HG02970 (cell line): Measurements from ENCODE around the gene GGN.

Experiments used
- ATAC-seq: cut with Tn5 transposase; IDR thresholded peaks from one replicate; pipeline ENCODE4 v1.9.1; 2021; ENCODE audit warnings: mild to moderate bottlenecking, moderate library complexity, moderate number of reproducible peaks; ENCODE audit not compliant: unreplicated experiment, low FRiP score

The GGN gene

DNA sequence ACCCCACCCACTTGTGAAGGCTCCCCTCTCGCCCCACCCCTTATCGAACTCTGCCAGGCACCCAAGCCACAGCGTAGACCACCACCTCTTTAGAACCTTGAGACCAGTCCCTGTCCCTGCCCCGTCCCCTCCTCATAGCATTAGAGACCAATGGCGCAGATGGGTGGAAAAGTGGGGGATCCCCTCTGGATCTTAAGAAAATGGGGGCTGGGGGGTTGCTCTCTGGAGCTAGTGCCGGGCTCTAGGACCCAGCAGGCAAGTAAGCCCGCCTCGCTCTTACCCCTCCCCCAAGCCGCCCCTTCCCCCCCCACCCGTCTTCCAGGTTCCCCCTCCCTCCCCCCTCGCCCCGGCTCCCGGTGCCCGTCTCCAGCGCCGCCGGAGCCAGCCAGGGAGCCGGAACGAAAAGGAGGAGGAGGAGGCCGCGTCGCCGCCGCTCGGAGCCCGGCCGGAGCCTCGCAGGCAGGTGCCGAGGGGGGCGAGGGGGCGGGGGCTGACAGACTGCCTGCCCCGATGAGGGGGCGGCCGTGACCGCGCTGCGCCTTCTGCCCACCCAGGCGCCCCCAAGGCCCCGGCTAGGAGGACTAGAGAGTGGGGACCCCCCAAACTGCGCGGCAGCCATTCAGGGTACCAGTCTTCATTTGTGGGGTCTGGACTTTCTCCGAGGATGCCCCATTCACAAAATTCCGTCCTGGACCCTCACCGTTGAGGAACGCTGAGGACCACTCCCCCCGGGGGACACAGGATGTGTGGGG lies 691 bp upstream of the GGN start, which contains the start of gene SPRED3:
TSS of gene SPRED3 (plus strand) at position 349 of the 752 bp plus-strand sequence. CDS start 1,606 bp downstream, outside the sequence.
- ATAC-seq = no peak

DNA sequence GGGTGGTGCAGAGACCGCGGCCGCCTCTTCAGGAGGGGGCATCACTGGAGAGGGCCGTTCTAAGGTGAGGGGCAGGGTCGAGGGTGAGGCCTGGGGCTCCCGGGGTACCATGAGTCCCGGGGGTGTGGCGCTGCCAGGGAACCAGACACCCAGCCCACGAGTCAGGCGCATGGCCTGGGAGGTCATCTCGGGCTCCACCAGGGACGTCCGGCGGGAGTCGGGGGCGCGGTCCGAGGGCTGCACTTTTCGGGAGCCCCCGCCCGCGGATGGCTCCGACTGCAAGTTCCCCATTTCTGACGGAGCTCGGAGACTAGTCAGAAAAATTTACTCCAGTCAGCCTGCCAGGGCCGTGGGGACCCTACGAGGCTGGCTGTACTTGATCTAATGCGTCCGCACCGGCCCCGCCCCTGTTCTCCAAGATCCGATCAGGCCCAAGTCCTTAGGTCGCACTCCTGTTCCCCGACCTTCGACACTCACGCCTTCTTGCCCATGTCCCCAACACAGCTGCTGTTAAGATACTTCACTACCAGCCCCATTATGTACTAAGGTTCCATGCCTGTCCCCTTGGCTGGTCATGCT lies 774 bp downstream of the GGN start:
- ATAC-seq = no peak

DNA sequence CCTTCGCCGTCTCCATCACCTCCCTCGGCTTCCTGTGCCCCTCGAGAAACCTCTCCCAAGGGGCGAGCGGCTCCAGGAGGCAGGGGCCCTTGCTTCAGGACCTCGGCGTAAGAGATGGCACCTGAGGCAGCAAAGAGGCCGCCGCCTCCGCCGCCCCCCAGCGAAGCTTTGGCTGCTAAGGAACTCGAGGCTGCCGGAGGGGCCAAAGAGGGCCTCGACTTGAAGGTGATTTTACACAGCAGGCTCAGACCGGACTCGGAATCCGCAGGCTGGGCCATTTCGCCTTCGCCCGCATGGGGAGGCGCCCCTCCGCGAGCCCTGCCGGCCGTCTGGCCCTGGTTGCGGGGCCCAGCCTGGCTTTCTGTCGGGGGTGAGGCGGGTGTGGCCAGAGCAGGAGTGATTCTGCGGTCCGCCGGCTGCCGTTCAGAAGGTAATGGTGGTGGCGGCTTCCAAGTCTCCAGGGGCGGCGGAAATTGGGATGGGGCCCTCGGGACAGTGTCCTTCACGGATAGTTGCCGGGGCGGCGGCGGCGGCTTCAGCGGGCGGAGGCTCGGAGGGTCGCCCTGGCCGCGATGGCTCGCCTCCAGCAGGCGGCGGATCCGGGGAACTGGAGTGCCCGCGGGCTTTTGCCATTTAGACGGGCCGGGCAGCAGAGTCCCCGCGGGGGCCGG lies 1.4 kb downstream of the GGN start:
- no peak for ATAC-seq

DNA sequence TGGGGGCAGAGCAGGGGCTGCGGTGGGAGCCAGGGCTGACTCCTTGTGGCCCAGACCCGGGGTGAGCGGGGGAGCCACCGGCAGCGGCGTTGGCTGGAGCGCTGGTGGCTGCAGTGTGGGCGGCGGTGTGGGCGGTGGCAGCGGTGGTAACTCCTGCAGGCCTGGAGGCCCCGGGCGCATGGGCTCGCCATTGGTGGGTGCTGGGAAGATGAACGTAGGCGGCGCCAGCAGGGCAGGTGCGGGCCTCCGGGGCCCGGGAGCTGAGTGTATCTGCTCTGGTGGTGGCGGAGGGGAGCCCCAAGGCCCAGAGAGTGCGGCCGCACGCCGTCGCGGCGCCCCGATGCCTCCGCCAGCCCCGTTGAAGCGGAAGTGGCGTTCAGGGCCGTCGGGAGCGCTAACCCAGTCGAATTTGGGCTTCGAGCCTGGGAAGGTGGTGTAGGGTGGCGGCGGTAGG lies 2.0 kb downstream of the GGN start:
- ATAC-seq = no peak

DNA sequence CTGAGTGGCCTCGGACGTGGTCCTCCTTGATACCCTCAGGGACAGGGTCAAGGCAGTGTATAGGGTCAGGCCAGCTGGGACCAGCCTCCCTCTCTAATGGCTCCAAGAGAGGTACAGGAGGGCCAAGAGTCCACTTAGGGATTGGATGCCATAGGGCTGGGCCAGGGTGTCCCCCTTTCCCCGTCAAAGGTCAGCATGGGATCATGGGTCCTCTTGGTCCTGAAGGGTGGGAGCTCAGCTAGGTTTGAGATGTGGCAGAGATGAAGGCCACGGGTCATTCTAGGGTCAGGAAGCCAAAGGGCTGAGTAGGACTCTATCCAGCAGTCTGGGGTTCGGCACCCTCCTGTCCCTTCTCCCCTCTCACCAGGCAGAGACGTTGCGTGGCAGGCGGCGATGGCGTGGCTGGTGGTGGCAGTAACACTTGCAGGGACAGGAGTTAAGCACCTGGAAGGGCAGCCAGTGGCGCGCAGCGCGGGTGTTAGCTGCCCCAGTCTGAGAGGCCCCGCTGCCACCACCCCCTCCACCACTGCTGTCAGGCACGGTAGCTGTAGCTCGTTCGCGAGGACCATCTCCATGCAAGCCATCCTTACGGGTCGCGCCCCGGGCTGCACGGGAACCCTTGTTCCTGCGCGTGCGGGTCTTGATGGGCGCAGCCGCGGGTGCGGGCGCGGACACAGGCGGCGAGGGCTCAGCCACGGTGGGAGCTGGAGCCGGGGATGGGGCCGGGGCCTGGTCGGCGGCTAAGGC lies 2.6 kb downstream of the GGN start:
- no peak for ATAC-seq

DNA sequence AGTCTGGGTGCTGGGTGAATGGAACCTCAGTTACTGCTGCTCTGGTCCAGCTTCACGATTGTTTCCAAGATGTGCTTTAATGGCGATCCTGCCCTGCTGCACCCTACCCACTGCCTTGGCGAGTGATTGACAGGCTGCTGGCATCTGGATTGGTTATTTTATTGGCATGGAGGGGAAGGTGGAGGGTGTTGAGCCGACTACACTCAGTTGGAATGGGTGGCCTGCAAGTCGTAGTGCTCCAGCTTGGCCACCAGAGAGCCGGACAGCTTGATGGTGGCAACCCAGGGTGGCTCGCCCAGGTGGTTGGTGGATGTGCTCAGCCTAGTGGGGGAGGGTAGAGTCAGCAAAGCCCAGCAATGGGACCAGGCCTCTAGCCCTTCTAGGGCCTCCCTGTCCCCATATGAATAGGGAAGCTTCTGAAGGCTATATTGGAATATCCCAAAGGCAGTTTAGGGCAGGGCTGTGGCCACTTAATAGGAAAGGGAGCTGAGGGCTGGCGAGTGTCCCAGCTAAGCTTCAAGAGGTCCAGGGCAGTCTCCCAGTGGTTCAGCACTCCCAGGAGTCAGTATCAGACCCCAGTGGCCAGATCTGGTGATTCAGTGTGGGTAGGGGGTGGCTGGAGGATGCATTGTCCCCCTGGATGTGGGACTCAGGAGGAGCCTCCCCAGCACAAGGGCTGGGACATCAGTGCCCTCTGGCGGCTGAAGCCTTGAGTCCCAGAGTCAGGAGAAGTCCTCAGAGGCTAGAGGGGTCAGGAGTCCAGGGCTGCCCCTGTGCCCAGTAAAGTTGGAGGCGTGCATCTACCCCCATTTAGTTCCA lies 3.4 kb downstream of the GGN start:
- no peak for ATAC-seq

DNA sequence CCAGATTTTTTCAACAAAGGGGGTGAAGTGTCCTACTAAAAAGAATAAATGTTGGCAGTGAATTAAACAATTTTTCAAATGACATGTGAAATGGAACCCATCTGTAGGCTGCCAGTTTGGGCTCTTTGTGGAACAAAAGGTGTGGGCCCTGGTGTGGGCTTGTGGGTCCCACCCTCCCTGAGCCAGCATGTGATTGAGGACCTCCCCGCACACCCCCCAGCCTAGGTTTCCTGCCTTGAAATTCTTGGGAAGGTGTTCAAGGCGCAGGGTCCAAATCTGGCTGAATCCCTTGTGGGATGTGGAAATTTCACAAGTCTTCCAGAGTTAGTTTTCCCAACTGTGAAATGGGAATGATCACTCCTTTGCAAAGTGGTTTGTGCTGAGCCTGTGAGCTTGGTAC lies 4.1 kb downstream of the GGN start:
- no peak for ATAC-seq

DNA sequence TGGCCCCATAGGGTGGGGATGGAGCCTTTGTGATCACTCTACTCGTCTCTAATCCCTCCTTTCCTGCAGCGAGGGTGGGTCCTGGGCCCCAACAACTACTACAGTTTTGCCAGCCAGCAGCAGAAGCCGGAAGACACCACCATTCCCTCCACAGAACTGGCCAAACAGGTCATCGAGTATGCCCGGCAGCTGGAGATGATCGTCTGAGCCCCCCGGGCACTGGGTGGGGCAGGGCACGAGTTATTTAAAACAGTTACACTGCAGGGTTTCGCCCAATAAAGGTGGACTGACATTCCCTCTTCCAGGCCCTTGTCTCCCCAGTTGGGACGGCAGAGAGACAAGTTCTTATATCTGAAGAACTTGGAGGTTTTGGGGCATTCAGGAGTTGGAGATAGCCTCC lies 4.7 kb downstream of the GGN start:
- ATAC-seq = no peak

DNA sequence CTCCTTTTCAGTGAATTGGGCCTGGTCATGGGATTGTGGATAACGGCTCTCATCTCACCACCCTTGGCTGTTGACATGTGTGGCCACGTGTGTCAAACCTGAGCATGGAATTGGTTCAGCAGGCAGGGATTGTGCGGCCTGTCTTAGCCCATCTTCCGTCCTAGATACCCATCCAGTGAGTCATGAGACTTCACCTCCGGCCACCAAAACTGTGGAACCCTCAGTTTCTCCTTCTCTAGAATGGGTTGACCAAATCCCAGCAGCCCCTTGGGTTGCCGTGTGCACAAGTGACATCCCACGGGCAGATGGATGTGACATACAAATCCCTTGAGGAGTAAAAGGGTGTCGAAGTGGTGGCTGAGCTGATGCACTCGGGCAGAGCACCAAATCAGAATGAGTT lies 6.7 kb downstream of the GGN start:
- ATAC-seq = no peak

DNA sequence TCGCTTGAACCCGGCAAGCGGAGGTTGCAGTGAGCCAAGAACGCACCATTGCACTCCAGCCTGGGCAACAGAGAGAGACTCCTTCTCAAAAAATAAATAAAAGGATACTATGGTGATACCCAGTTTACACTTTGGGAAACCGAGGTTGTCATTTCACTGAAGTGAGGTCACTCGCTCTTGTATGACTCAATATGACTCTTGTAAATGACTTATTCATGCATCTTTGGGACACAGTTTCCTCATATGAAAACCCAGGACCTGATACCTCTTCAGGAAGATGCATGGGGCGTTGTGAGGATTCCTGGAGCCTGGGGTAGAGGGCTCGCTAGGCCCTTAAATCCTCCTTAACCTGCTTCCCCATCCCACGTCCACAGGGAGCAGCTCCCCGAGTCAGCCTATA lies 9.0 kb downstream of the GGN start:
- ATAC-seq = no peak

DNA sequence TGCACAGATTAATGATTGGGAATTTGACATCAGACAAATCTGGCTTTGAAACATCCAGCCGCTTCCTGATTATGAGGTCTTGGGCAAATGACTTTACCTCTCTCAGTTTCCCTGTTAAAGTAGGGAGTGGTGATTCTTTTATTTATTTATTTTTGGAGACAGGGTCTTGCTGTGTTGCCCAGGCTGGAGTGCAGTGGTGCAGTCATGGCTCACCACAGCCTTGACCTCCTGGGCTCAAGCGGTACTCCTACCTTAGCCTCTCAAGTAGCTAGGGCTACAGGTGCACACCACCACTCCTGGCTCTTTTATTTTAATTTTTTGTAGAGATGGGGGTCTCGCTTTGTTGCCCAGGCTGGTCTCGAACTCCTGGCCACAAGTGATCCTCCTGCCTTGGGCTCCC lies 10.8 kb downstream of the GGN start:
- no peak for ATAC-seq

DNA sequence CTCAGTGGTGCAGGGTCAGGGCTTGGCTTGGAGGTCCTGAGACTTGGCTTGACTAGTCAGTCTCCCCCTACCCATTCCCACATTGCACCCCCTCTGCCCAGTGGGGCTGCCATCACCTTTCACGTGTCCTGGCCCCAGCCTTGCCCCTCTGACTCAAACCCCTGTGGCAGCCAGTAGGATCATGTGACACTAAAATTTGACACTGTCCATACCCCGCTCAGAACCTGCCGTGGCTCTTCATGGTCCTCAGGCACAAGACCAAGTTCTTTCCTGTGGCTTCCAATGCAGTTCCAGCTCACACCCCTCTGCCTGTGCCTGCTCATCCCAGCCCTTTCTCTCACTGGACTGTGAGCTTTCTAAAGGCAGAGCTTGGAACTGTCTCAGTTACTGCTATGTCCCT lies 11.3 kb downstream of the GGN start:
- ATAC-seq = no peak

DNA sequence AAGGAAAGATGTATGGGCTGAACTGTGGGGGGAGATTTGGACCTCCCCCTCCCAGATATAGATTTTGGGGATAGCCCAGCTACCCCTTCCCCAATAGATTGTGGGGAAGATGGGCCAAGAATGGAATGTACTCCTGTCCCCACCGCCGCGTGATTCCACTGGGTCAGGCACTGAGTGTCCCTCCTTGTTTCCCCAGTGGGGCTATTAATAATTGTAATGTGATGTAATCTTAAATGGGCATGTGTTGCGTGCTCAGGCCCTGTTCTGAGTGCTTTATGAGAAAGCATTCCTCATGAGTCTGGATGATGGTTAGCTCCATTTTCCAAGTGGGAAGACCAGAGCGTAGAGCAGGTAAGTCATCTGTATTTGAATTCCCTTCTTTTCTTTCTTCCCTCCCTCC lies 12.1 kb downstream of the GGN start:
- no peak for ATAC-seq

DNA sequence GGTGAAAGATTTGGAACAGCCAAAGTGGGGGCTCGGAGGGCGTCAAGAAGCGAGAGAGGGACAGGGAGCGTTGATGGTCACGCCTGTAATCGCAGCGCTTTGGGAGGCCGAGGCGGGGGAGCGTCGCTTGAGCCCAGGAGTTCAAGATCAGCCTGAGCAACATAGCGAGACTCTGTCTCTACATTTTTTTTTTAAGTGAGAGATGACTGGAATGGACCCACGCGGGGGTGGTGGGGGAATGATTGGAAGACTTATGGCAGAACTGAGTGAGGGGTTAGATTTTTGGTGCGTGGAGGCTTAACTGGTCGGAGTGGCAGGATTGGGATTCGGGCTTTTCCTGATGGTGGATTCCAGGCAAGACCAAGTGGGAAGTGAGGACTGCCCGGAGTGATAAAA lies 12.7 kb downstream of the GGN start:
- ATAC-seq = no peak

DNA sequence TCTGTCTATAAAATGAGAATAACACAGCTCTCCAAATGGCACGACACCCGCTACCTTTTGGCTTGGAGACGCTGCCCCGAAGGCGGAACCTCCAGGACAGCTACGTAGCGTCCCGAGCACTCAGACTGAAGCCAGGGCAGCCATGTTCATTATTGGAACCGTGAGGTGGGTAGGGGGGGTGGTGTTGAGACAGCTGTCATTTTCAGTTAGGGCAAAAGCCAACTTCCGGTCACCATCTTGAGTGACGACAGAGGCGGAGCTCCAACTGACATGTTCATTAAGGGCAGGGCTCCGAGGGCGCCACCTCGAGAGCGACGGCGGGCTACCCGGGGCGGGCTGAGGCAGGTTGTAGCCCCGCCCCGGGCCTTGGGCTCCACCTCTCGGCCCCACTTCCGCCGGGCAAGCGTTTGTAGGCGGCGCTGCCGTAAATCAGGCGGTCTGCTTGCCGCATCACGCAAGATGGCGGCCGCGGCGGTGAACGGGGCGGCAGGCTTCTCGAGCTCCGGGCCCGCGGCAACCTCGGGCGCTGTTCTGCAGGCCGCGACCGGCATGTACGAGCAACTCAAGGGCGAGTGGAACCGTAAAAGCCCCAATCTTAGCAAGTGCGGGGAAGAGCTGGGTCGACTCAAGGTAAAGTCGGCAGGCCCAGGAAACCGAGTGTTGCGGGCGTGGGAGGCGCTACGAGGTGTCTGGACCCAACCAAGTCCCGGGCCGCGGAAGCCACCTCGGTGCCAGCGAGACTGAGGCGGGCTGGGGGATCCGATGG lies 13.3 kb downstream of the GGN start, which contains the start of gene PSMD8:
TSS of gene PSMD8 (plus strand) at position 240 of the 766 bp plus-strand sequence. CDS start at position 271, 31 bp downstream.
- peak; percentile 92 for ATAC-seq

DNA sequence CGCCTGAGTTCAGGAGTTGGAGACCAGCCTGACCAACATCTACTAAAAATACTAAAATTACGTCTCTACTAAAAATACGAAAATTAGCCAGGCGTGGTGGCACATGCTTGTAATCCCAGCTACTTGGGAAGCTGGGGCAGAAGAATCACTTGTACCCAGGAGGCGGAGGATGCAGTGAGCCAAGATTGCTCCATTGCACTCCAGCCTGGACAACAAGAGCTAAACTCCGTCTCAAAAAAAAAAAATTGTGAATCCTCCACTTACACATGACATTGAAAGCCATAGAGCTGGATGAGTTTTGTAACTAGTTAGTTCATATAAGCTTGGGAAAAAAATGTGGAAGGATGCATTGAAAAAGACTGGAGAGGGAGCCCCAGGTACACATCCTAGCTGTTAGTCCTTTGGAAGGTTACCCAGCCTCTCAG lies 13.9 kb downstream of the GGN start:
- ATAC-seq = no peak

DNA sequence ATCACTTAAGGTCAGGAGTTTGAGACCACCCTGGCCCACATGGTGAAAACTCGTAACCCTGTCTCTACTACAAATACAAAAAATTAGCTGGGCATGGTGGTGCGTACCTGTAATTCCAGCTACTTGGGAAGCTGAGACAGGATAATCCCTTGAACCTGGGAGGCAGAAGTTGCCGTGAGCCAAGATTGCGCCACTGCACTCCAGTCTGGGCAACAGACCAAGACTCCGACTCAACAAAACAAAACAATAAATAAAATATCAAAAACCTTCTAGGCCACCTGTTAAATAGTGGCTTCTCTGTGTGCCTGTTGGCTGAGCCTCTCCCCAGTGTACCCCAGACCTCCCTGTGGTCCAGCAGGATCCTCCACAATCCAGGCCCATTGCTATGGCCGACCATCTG lies 16.8 kb downstream of the GGN start:
- no peak for ATAC-seq

DNA sequence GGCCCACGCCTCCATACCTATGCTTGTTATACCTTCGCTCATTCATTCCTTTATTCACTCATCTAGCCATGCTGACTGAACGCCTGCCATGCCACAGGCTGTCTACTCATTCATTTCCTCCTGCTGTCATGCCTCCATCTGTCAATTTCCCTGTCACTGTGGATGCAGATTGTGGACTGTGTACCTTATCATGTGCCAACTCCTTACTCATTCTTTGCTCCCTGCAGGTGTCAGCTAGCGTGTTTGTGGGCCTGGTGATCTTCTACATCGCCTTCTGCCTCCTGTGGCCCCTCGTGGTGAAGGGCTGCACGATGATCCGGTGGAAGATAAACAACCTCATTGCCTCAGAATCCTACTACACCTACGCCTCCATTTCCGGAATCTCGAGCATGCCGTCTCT lies 17.5 kb downstream of the GGN start:
- no peak for ATAC-seq

DNA sequence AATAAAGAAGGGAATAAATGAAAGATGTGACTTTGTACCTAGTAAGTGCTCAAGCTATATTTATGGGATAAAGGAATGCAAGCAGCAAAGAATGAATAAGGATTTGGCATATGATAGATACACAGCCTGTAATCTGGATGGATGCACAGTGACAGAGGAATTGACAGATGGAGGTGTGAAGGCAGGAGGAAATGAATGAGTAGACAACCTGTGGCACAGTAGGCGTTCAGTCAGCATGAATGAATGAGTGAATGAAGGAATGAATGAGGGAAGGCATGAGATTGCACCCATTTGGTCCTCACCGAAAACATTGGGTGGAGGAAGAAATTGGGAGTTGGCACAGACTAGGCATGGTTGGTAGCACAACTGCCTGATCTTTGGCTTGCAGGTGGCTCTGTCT lies 18.2 kb downstream of the GGN start:
- ATAC-seq = no peak
